KMS-11 (cell line): ENCODE data around the gene DHX9.

Experiments used
- H2AFZ ChIP-seq: fragments of 200-600 bp; sonication (generic); 2 replicates; pipeline ENCODE4 v1.6.1; 2016; ENCODE audit warnings: antibody characterized with exemption, mixed run types, low read depth
- H3K27ac ChIP-seq: fragments of 200-600 bp; sonication (generic); 2 replicates; pipeline ENCODE4 v1.6.1; 2016; ENCODE audit warnings: mild to moderate bottlenecking, mixed run types
- H3K27me3 ChIP-seq: fragments of 200-600 bp; sonication (generic); 2 replicates; pipeline ENCODE4 v1.6.1; 2017; ENCODE audit warnings: mild to moderate bottlenecking, low read depth, mixed run types, moderate library complexity; ENCODE audit not compliant: insufficient read depth
- H3K36me3 ChIP-seq: fragments of 200-600 bp; sonication (generic); 2 replicates; pipeline ENCODE4 v1.6.1; 2017; ENCODE audit warnings: mild to moderate bottlenecking, mixed run types; ENCODE audit not compliant: insufficient read depth
- H3K4me1 ChIP-seq: fragments of 200-600 bp; sonication (generic); 2 replicates; pipeline ENCODE4 v1.6.1; 2016; ENCODE audit warnings: mild to moderate bottlenecking, low read depth, mixed run types; ENCODE audit not compliant: poor library complexity, severe bottlenecking
- H3K4me2 ChIP-seq: fragments of 200-600 bp; sonication (generic); 2 replicates; pipeline ENCODE4 v1.7.0; 2016; ENCODE audit warnings: mild to moderate bottlenecking, mixed run types
- H3K4me3 ChIP-seq: fragments of 200-600 bp; sonication (generic); IDR thresholded peaks from 2 replicates; pipeline ENCODE4 v1.6.1; 2017; ENCODE audit warnings: low read depth, low read length, mixed read lengths; ENCODE audit not compliant: insufficient read depth
- H3K79me2 ChIP-seq: fragments of 200-600 bp; sonication (generic); 2 replicates; pipeline ENCODE4 v1.6.1; 2016; ENCODE audit warnings: low read depth, mixed run types; ENCODE audit not compliant: insufficient read depth
- H3K9ac ChIP-seq: fragments of 200-600 bp; sonication (generic); 2 replicates; pipeline ENCODE4 v1.6.1; 2016; ENCODE audit warnings: mild to moderate bottlenecking, mixed run types
- H4K20me1 ChIP-seq: fragments of 200-600 bp; sonication (generic); 2 replicates; pipeline ENCODE4 v1.6.1; 2016; ENCODE audit warnings: mild to moderate bottlenecking, mixed run types; ENCODE audit not compliant: insufficient read depth
- CTCF ChIP-seq: fragments of 200-600 bp; sonication (generic); conservative IDR thresholded peaks from 2 replicates; pipeline ENCODE4 v1.6.1; 2017; ENCODE audit warnings: low read depth, mild to moderate bottlenecking, antibody characterized with exemption, low read length, moderate library complexity, mixed read lengths

The DHX9 gene

DNA sequence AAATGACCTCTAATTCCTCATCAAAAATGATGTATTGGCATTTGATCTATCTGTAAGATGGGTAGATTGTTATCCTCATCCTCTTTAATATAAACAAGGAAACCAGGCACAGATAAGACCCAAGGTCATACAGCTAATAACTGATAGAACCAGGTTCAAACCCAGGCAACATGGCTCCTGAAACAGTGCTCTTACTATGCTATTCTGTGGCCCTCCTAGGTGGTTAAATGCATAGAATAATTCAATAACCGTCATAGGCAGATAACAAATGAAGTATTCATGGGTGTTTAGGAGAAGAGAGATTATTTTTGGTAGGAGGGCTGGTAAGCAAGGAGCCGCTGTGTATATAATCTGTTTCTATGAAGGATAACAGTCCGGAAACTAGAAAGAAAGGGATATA, 46.4 kb downstream of the DHX9 start:
- no peak overlapping the region for H3K4me3 ChIP-seq
- no peaks in the 10 kb centered on the region for H3K27me3 ChIP-seq
- H3K79me2 ChIP-seq = no peaks in the 10 kb centered on the region
- H3K27ac ChIP-seq = no peak overlapping the region
- no peaks in the 10 kb centered on the region for H4K20me1 ChIP-seq
- peaks cover 58% of the 10 kb centered on the region for H3K36me3 ChIP-seq
- TF ChIP-seq CTCF = no peak
- H3K4me2 ChIP-seq = no peak overlapping the region
- peaks cover 31% of the 10 kb centered on the region for H3K4me1 ChIP-seq
- no peak overlapping the region for H3K9ac ChIP-seq
- no peak overlapping the region for H2AFZ ChIP-seq

GRCh38 chr1:182886985-182887384, 47.8 kb downstream of the DHX9 start:
- Histone ChIP-seq H4K20me1 (no peaks in the 10 kb centered on the region), H3K4me3 (no peak overlapping the region), H3K79me2 (no peaks in the 10 kb centered on the region), H3K27ac (no peak overlapping the region), H3K4me2 (no peak overlapping the region), H3K36me3 (peaks cover 44% of the 10 kb centered on the region), H3K4me1 (peaks cover 31% of the 10 kb centered on the region), H2AFZ (no peak overlapping the region), H3K27me3 (no peaks in the 10 kb centered on the region), H3K9ac (no peak overlapping the region)
- TF ChIP-seq CTCF = no peak

GRCh38 chr1:182888736-182889531, 49.8 kb downstream of the DHX9 start:
- peaks cover 41% of the 10 kb centered on the region for H3K36me3 ChIP-seq
- H3K79me2 ChIP-seq = no peaks in the 10 kb centered on the region
- no peak for TF ChIP-seq CTCF
- peaks cover 39% of the 10 kb centered on the region for H3K4me1 ChIP-seq
- no peaks in the 10 kb centered on the region for H3K27me3 ChIP-seq
- no peak overlapping the region for H3K4me3 ChIP-seq
- H4K20me1 ChIP-seq = no peaks in the 10 kb centered on the region
- no peak overlapping the region for H3K9ac ChIP-seq
- no peak overlapping the region for H3K4me2 ChIP-seq
- H2AFZ ChIP-seq = no peak overlapping the region
- peak overlapping the region; percentile 17; the same call in 1 of the 2 replicates for H3K27ac ChIP-seq

- no peaks in the 10 kb centered on the region for H4K20me1 ChIP-seq
- no peak overlapping the region for H2AFZ ChIP-seq
- H3K79me2 ChIP-seq = no peaks in the 10 kb centered on the region
- H3K27me3 ChIP-seq = no peaks in the 10 kb centered on the region
- peak overlapping the region; percentile 14; the same call in 1 of the 2 replicates for H3K4me2 ChIP-seq
- H3K9ac ChIP-seq = no peak overlapping the region
- peak overlapping the region; percentile 17; the same call in 1 of the 2 replicates for H3K27ac ChIP-seq
- peaks cover 39% of the 10 kb centered on the region for H3K4me1 ChIP-seq
- peaks cover 32% of the 10 kb centered on the region for H3K36me3 ChIP-seq
- no peak for TF ChIP-seq CTCF
- no peak overlapping the region for H3K4me3 ChIP-seq
Measured at GRCh38 chr1:182889997-182890396, 50.9 kb downstream of the DHX9 start.
